GM12891 (cell line): Measurements from ENCODE around the gene PRELP.

Experiments
- POLR2A ChIP-seq: IDR thresholded peaks from 2 replicates; pipeline ENCODE4 v1.6.1; 2011; ENCODE audit warnings: low read depth, low read length, control low read depth
- POLR2AphosphoS5 ChIP-seq: IDR thresholded peaks from 2 replicates; pipeline ENCODE4 v1.6.1; 2011; ENCODE audit warnings: low read depth, low read length, control low read depth
- POU2F2 ChIP-seq: IDR thresholded peaks from 2 replicates; pipeline ENCODE4 v1.6.1; 2011; ENCODE audit warnings: low read depth, mild to moderate bottlenecking, control low read depth, low read length, moderate library complexity
- SPI1 ChIP-seq: IDR thresholded peaks from 2 replicates; pipeline ENCODE4 v1.6.1; 2011; ENCODE audit warnings: low read depth, low read length, control low read depth
- TAF1 ChIP-seq: IDR thresholded peaks from 2 replicates; pipeline ENCODE4 v1.6.1; 2011; ENCODE audit warnings: low read depth, low read length, control low read depth

DNA sequence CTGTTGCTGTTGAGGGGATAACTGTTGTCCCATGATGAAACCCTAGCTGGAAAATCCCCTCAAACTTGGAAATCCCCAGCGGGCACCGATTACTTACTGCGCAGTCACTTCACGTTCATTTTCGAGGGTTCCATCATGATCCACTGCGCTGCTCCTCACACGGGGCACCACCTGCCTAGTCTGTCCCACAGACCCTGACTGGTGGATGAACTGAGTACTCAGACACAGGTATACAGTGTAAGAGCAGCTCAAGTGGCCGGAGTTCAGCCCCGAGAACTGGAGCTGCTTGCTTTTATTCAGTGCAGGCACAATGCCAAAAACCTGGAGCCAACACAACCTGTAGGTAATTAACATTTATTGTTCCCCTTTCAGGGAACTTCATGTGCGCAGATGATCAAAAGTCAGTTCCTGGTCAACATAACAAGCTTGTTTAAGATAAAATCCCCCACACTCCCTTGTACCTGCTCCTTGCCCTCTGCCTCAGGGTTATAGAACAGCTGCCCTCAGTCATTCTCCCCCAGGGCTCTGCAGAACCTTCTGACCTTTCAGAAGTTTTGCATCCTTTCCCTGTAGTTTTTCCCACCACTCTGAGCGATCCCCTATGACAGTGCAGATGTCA, 46.5 kb upstream of the PRELP start:
- TF ChIP-seq POLR2A (no peak), POLR2AphosphoS5 (no peak), SPI1 (no peak), TAF1 (no peak), POU2F2 (no peak)
